Activated CD8-positive, alpha-beta memory T cell treated with anti-CD3 and anti-CD28 coated beads for 48 hours (primary cell): ENCODE results near the gene FAM131C.
"Not testable (repeated sequence)": the region's sequence is repeated elsewhere in the genome, so short reads cannot be mapped to it uniquely, and the experiment has no call there.

ENCODE experiments used
- DNase-seq, 3 experiments: peaks; one replicate each; pipeline ENCODE4 v3.0.0-alpha.2; 2020; ENCODE audit warnings: low read depth in 2 of 3, low spot score in 2 of 3

Gene FAM131C

GRCh38 chr1:16041200-16041599 lies 32.3 kb downstream of the FAM131C start:
- no peak for DNase-seq

- DNase-seq, result not testable (repeated sequence)
Measured at GRCh38 chr1:16039871-16040270, 33.6 kb downstream of the FAM131C start.

- no peak for DNase-seq
Measured at GRCh38 chr1:16038620-16038912, 34.9 kb downstream of the FAM131C start.

- DNase-seq, result not testable (repeated sequence)
Measured at GRCh38 chr1:16036461-16036860, 37.0 kb downstream of the FAM131C start.

- DNase-seq, result not testable (repeated sequence)
Measured at GRCh38 chr1:16033103-16033632, 40.3 kb downstream of the FAM131C start.

- peak; percentile 27 to 40 (median 38) for DNase-seq
Measured at GRCh38 chr1:16032388-16033102, 40.9 kb downstream of the FAM131C start.

- no peak for DNase-seq
Measured at GRCh38 chr1:16031551-16031950, 41.9 kb downstream of the FAM131C start.

- DNase-seq, result no peak
Measured at GRCh38 chr1:16029288-16029687, 44.2 kb downstream of the FAM131C start.

- DNase-seq, result not testable (repeated sequence)
Measured at GRCh38 chr1:16029003-16029268, 44.5 kb downstream of the FAM131C start.

- DNase-seq, result no peak
Measured at GRCh38 chr1:16028237-16029002, 45.0 kb downstream of the FAM131C start.

GRCh38 chr1:16026723-16027484 lies 46.5 kb downstream of the FAM131C start:
- DNase-seq, result no peak

GRCh38 chr1:16026302-16026701 lies 47.1 kb downstream of the FAM131C start:
- not testable (repeated sequence) for DNase-seq

GRCh38 chr1:16023050-16023653 lies 50.3 kb downstream of the FAM131C start:
- DNase-seq, result no peak

- no peak for DNase-seq
Measured at GRCh38 chr1:16022393-16022792, 51.1 kb downstream of the FAM131C start.

GRCh38 chr1:16021681-16022080 lies 51.8 kb downstream of the FAM131C start, which contains the start of gene CLCNKA:
Gene CLCNKA, plus strand, starts transcription at chr1:16022036. Its CDS starts 584 bp downstream, at chr1:16022620.
- no peak for DNase-seq

- not testable (repeated sequence) for DNase-seq
Measured at GRCh38 chr1:16020878-16021277, 52.6 kb downstream of the FAM131C start.

GRCh38 chr1:16020325-16020724 lies 53.1 kb downstream of the FAM131C start:
- DNase-seq, result no peak

GRCh38 chr1:16019644-16020277 lies 53.7 kb downstream of the FAM131C start:
- DNase-seq, result no peak

- no peak for DNase-seq
Measured at GRCh38 chr1:16018749-16019643, 54.5 kb downstream of the FAM131C start.

GRCh38 chr1:16018308-16018707 lies 55.1 kb downstream of the FAM131C start:
- DNase-seq, result no peak
